OCI-LY3 (cell line): Measurements from ENCODE around the gene FBXO8.
A peak's percentile ranks its signal among the peaks of the same experiment; 100 is the strongest.

Experiments
- H2AFZ ChIP-seq: fragments of 200-600, 300-600 bp; shearing (Covaris generic); 2 replicates; pipeline ENCODE4 v1.6.0; 2014; ENCODE audit warnings: antibody characterized with exemption, low read depth, low read length
- H3K27ac ChIP-seq: fragments of 200-600, 300-600 bp; sonication (generic); 2 replicates; pipeline ENCODE4 v1.5.1; 2014; ENCODE audit warnings: mild to moderate bottlenecking, low read length, moderate library complexity, mixed read lengths
- H3K27me3 ChIP-seq: fragments of 200-600, 300-600 bp; sonication (generic); 2 replicates; pipeline ENCODE4 v1.6.1; 2014; ENCODE audit warnings: low read depth, low read length, mixed read lengths
- H3K36me3 ChIP-seq: fragments of 200-600, 300-600 bp; sonication (generic); replicated peaks from 2 replicates; pipeline ENCODE3; 2014; ENCODE audit warnings: low read depth, low read length, mixed read lengths
- H3K4me1 ChIP-seq: fragments of 300-600, 200-600 bp; sonication (generic); 2 replicates; pipeline ENCODE4 v1.6.1; 2014; ENCODE audit warnings: low read length, mixed read lengths
- H3K4me2 ChIP-seq: fragments of 200-600, 300-600 bp; sonication (generic); 2 replicates; pipeline ENCODE4 v1.6.1; 2014; ENCODE audit warnings: low read length, mixed read lengths
- H3K4me3 ChIP-seq: fragments of 300-600, 200-600 bp; sonication (generic); 2 replicates; pipeline ENCODE4 v1.5.1; 2014; ENCODE audit warnings: antibody characterized with exemption, mild to moderate bottlenecking, low read length, moderate library complexity
- H3K79me2 ChIP-seq: fragments of 300-600, 200-600 bp; shearing (Covaris generic); 2 replicates; pipeline ENCODE4 v1.6.1; 2014; ENCODE audit warnings: mild to moderate bottlenecking, low read length, mixed read lengths
- H3K9ac ChIP-seq: fragments of 300-600, 200-600 bp; shearing (Covaris generic); 2 replicates; pipeline ENCODE4 v1.6.0; 2014; ENCODE audit warnings: mild to moderate bottlenecking, low read length, moderate library complexity
- H3K9me3 ChIP-seq: fragments of 200-600, 300-600 bp; shearing (Covaris generic); 2 replicates; pipeline ENCODE4 v1.6.1; 2014; ENCODE audit warnings: low read length, mixed read lengths; ENCODE audit not compliant: insufficient read depth
- H4K20me1 ChIP-seq: fragments of 200-600, 300-600 bp; sonication (generic); 2 replicates; pipeline ENCODE4 v1.6.1; 2016; ENCODE audit warnings: low read length, mixed read lengths; ENCODE audit not compliant: insufficient read depth
- CTCF ChIP-seq: fragments of 200-600, 300-600 bp; sonication (generic); IDR thresholded peaks from 2 replicates; pipeline ENCODE4 v1.5.1; 2014; ENCODE audit warnings: antibody characterized with exemption, low read length, low read depth
- EZH2phosphoT487 ChIP-seq: fragments of 200-600 bp; shearing (Covaris generic); IDR thresholded peaks from 2 replicates; pipeline ENCODE4 v1.6.1; 2018; ENCODE audit warnings: antibody characterized with exemption, mixed run types, low read depth

The FBXO8 gene

GRCh38 chr4:174316546-174316945 lies 33.1 kb upstream of the FBXO8 start:
- Histone ChIP-seq H3K27ac (no peak overlapping the region), H3K79me2 (no peaks in the 10 kb centered on the region), H3K4me1 (peaks cover 19% of the 10 kb centered on the region), H3K4me2 (no peak overlapping the region), H3K4me3 (no peak overlapping the region), H3K27me3 (no peaks in the 10 kb centered on the region), H4K20me1 (no peaks in the 10 kb centered on the region), H2AFZ (no peak overlapping the region), H3K36me3 (peaks cover 25% of the 10 kb centered on the region), H3K9me3 (no peaks in the 10 kb centered on the region), H3K9ac (no peak overlapping the region)
- TF ChIP-seq EZH2phosphoT487 (no peak), CTCF (no peak)

- Histone ChIP-seq H3K4me3 (0 out of 2 replicates have a peak overlapping the region, but pooled peaks have one; percentile 2), H3K9me3 (no peaks in the 10 kb centered on the region), H4K20me1 (no peaks in the 10 kb centered on the region), H3K27ac (peak overlapping the region; percentile 72), H3K9ac (peak overlapping the region; percentile 1; the same call in 1 of the 2 replicates), H3K79me2 (no peaks in the 10 kb centered on the region), H2AFZ (no peak overlapping the region), H3K27me3 (no peaks in the 10 kb centered on the region), H3K4me2 (peak overlapping the region; percentile 43), H3K4me1 (peaks cover 19% of the 10 kb centered on the region), H3K36me3 (peaks cover 34% of the 10 kb centered on the region)
- no peak for TF ChIP-seq CTCF
Measured at GRCh38 chr4:174314770-174315169, 31.3 kb upstream of the FBXO8 start.

- peak overlapping the region; percentile 72 for H3K27ac ChIP-seq
- H3K4me1 ChIP-seq: peaks cover 19% of the 10 kb centered on the region
- no peak overlapping the region for H2AFZ ChIP-seq
- H3K4me3 ChIP-seq: no peak overlapping the region
- H3K9ac ChIP-seq: peak overlapping the region; percentile 1; the same call in 1 of the 2 replicates
- H3K9me3 ChIP-seq: no peaks in the 10 kb centered on the region
- H3K79me2 ChIP-seq: no peaks in the 10 kb centered on the region
- H4K20me1 ChIP-seq: no peaks in the 10 kb centered on the region
- H3K27me3 ChIP-seq: no peaks in the 10 kb centered on the region
- H3K36me3 ChIP-seq: peaks cover 39% of the 10 kb centered on the region
- TF ChIP-seq EZH2phosphoT487: no peak
- no peak for TF ChIP-seq CTCF
- peak overlapping the region; percentile 43 for H3K4me2 ChIP-seq
Measured at GRCh38 chr4:174314274-174314673, 30.8 kb upstream of the FBXO8 start.

- Histone ChIP-seq H3K4me1 (peaks cover 19% of the 10 kb centered on the region), H4K20me1 (no peaks in the 10 kb centered on the region), H3K9ac (no peak overlapping the region), H3K4me3 (no peak overlapping the region), H3K27ac (no peak overlapping the region), H3K27me3 (no peaks in the 10 kb centered on the region), H3K36me3 (peaks cover 44% of the 10 kb centered on the region), H2AFZ (no peak overlapping the region), H3K79me2 (no peaks in the 10 kb centered on the region), H3K9me3 (no peaks in the 10 kb centered on the region), H3K4me2 (no peak overlapping the region)
- TF ChIP-seq CTCF (no peak), EZH2phosphoT487 (no peak)
Measured at GRCh38 chr4:174312993-174313392, 29.5 kb upstream of the FBXO8 start.
